ENCODE results near the gene MBD6.
"Not testable (repeated sequence)": the region's sequence is repeated elsewhere in the genome, so short reads cannot be mapped to it uniquely, and the experiment has no call there.

The MBD6 gene

GRCh38 chr12:57549909-57550640 lies 27.5 kb downstream of the MBD6 start, which contains the start of gene KIF5A:
Gene KIF5A, plus strand, starts transcription at chr12:57550044. Its CDS starts 228 bp downstream, at chr12:57550272.
- DNase-seq: peak; percentile 46

DNA sequence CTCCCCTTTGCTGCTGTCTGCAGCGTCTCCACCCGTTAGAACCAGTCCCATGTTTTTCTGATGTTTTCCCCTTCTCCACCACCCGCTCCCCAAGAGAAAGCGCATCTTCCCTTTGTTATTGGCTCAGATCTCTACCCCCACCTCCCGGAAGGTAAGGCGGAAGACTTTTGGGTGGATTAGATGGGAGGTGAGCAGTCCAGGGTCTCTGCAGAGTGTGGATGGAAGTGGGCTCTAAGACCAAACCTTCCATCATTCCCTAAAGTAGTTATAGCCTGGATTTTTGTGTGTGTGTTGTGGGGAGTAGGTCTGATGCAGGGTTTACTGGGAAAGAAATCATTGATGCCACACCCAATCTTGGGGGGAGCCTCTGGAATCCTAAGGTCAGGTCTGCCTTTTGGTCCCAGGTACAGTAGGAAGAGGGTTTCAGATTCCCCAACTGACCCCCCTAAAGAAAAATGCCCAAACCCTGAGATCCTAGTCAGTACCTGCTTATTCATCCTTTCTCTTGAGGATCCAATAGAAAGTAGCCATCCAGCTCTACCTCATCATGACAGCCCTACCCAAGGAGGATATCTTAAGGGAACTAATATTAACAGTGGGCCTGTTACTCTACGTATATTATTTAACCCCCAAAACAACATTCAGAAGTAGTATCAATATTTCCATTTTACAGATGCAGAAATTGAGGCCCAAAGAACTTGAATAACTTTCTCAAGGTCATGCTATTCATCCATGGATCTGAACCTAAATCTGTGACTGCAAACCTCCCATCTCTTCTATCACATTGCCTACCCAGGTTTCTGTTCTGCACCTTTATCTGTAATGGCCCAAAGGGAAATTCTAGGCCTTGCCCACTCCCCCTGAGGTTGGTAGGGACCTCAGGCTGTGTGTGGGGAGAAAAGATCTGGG lies 28.3 kb downstream of the MBD6 start:
- no peak for DNase-seq

- DNase-seq: no peak
Measured at GRCh38 chr12:57551637-57552305, 29.1 kb downstream of the MBD6 start.

GRCh38 chr12:57552306-57552651 lies 29.7 kb downstream of the MBD6 start:
- DNase-seq: no peak

DNA sequence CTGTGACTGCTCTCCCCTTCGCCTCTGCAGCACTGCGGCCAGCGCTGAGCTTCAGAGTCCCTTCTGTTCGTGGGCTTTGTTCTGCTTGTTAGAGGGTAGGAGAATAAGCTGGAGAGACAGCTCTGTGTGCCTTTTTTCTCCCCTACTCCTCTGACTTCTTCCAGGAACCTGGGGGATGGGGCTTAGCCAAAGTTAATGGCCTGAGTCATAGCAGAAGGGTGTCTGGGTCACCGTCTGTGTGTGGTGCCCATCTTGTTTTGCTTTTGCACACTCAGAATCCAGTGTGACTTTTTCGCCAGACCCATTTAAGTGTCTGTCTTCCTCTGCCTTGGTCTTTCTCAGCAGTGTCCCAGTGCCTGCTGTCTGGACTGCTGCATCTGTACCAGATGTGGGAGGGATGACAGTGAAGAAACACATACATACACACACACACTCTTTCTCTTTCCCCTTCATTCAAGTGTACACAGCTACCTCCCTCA lies 30.2 kb downstream of the MBD6 start:
- DNase-seq: no peak

- no peak for DNase-seq
Measured at GRCh38 chr12:57553343-57554202, 30.9 kb downstream of the MBD6 start.

GRCh38 chr12:57554453-57554852 lies 31.8 kb downstream of the MBD6 start:
- DNase-seq: no peak

DNA sequence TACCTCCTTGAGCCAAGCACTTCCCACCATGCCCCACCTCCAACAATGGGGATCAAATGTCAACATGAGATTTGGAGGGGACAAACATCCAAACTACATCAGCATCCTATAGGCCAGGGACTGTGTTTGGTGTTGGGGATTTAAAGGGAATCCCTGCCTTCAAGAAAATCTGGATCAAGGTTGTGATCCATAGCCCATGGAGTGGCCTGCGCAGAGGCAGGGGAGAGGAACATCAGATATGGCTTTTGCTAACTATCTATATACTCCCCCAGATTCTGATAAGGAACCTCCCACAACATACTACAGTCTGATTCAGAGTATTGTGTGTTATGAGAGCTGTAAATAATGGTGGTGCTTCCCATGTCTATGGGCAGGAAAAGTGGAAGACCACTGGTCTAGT lies 32.3 kb downstream of the MBD6 start:
- no peak for DNase-seq

GRCh38 chr12:57558864-57559263 lies 36.2 kb downstream of the MBD6 start:
- DNase-seq: no peak

- DNase-seq: no peak
Measured at GRCh38 chr12:57560516-57560915, 37.9 kb downstream of the MBD6 start.

GRCh38 chr12:57561117-57561516 lies 38.5 kb downstream of the MBD6 start:
- not testable (repeated sequence) for DNase-seq

- DNase-seq: no peak
Measured at GRCh38 chr12:57563358-57563757, 40.7 kb downstream of the MBD6 start.

DNA sequence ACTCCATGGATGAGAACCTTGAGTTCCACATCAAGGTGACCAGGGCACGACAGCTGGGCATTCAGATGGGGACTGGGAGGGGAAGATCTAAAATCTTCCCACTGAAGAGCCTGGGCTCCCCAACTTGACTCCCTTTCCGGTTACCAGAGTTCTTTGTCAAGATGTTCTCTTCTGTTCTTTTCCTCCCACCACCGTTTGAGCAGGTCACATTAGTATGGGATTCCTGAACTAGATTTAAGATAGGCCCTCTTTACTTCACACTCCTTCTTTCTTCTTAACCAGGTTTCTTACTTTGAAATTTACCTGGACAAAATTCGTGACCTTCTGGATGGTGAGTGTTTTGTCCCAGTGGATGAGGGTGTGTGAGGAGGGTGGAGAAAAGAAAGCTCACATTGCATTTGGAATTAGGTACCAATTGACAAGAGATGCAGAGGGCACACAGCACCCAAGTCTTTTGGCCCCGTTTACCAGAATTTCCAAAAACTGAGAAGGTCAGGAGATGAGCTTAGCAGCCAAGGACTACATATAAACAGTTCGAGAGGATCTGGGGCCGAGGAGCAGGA lies 41.6 kb downstream of the MBD6 start:
- DNase-seq: no peak

DNA sequence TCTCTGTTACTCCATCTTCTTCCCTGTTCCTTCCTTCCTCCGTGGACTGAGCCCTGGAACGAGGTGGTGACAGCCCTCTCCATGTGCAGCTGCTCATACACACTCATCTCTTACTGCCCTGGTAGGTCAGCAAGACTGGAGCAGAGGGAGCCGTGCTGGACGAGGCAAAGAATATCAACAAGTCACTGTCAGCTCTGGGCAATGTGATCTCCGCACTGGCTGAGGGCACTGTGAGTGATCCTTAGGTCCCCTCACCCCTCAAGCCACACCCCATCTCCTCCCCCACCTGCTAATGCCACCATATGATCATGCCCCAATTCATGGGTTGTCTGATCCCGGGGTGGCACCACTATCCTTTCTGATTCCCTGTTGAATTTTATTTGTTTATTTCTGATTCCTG lies 46.2 kb downstream of the MBD6 start:
- DNase-seq: no peak

DNA sequence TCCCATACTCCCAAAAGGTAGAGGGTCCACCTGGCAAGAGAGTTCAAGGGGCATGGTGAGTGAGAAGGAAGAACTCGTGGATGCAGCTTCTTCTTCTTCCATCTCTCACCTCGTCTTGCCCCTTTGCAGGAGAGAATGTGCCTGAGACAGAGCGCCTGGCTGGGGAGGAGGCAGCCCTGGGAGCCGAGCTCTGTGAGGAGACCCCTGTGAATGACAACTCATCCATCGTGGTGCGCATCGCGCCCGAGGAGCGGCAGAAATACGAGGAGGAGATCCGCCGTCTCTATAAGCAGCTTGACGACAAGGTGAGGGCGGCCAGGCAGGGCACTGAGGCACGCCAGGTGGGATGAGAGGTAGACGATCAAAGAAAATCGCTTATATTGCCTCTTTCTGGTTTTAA lies 47.2 kb downstream of the MBD6 start:
- DNase-seq: no peak

DNA sequence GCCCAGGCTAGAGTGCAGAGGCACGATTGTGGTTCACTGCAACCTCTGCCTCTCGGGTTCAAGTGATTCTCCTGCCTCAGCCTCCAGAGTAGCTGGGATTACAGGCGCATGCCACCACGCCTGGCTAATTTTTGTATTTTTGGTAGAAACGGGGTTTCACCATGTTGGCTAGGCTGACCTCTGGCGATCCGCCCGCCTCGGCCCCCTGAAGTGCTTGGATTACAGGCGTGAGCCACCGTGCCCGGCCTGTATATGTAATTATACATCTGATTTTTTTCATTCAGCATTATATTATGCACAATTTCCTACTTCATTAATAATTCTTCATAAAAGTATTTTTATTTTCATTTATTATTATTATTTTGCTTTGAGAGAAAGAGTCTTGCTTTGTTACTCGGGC lies 47.8 kb downstream of the MBD6 start:
- not testable (repeated sequence) for DNase-seq

DNA sequence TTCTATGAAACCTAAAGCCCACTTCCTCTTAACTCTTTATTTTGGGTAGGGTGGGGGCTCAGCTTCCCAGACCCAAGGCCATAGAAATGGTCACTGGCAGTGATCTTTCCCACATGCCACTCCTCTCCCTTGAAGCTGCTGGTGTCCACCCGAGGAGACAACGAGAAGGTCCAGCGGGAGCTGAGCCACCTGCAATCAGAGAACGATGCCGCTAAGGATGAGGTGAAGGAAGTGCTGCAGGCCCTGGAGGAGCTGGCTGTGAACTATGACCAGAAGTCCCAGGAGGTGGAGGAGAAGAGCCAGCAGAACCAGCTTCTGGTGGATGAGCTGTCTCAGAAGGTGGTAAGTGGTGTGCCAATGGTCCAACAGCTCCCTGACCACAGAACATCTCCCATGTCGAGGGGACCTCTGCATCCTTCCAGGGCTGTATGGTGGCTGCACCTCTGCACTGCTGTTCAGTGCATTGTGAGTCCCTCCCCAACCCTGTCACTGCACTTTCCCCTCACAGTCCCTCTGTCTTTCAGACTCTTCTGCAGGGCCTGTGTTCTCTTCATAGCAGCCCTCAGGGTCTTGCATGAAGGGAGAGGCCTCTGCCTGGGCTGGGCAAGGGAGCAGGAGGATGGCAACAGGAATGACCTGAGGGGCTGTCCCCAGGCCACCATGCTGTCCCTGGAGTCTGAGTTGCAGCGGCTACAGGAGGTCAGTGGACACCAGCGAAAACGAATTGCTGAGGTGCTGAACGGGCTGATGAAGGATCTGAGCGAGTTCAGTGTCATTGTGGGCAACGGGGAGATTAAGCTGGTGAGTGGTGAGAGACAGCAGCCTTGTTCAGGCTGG lies 49.5 kb downstream of the MBD6 start:
- no peak for DNase-seq

- DNase-seq: no peak
Measured at GRCh38 chr12:57574795-57575194, 52.2 kb downstream of the MBD6 start.

DNA sequence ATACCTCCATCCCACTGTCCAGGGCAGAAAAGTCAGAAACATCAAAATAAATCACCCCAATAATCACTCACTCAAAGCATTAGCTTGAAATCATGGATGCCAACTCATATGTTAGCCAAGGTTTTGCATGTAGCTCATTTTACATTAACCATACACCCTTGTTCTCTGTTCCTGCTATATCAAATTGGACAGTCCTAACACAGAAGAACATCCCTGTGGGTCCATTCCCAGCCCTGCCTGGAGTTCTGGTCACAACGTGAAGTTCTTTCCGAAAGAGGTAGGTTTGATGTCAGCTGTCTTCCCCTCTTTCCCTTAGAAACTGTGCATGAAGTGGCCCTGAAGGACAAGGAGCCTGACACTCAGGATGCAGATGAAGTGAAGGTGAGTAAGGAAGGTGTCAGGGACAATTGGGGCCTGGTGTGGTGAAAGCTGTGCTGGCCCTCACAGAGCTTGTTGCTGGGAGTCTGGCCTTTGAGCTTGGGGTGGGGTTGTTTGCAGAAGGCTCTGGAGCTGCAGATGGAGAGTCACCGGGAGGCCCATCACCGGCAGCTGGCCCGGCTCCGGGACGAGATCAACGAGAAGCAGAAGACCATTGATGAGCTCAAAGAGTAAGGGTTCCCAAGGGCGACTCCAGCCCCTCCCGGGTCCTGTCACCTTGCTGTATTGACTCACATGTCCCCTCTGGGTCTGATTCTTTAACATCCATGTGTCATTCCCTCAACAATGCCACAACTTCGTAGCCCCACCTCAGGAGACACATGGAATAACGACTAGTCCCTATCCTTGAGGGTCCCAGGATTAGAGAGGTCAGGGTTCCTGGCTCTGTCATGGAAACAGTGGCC lies 53.4 kb downstream of the MBD6 start:
- DNase-seq: no peak

GRCh38 chr12:57576613-57577160 lies 54.1 kb downstream of the MBD6 start:
- DNase-seq: no peak
